Activated CD4-positive, alpha-beta memory T cell treated with anti-CD3 and anti-CD28 coated beads for 36 hours (primary cell): ENCODE measurements around the gene CDKN2B-AS1. TPM values are rescaled to one million over a fixed set of nuclear protein-coding genes. Genes with fewer than 3 reads are reported as not detected.

Experiments
- CTCF ChIA-PET: fragments of 350-600 bp; sonication (Branson Sonifier 250); formaldehyde crosslinking; loops from one replicate; lab custom pipeline; 2021; ENCODE audit warnings: antibody characterized with exemption, inconsistent platforms; lab: Charles Lee
- POLR2A ChIA-PET: fragments of 350-600 bp; sonication (Branson Sonifier 250); formaldehyde crosslinking; loops from one replicate; lab custom pipeline; 2021; ENCODE audit warnings: antibody characterized with exemption; lab: Charles Lee
- DNase-seq: peaks from one replicate; pipeline ENCODE4 v3.0.0-alpha.2; 2020
- H3K27ac Mint-ChIP-seq: one replicate; pipeline ENCODE4 v1.8.0; 2021; ENCODE audit warnings: mixed read lengths
- H3K27me3 Mint-ChIP-seq: one replicate; pipeline ENCODE4 v1.8.0; 2021; ENCODE audit warnings: mixed read lengths
- H3K36me3 Mint-ChIP-seq: one replicate; pipeline ENCODE4 v1.8.0; 2021; ENCODE audit warnings: mixed read lengths
- H3K4me1 Mint-ChIP-seq: one replicate; pipeline ENCODE4 v1.8.0; 2021; ENCODE audit warnings: low read depth, mixed read lengths
- H3K4me3 Mint-ChIP-seq: one replicate; pipeline ENCODE4 v1.8.0; 2021; ENCODE audit warnings: mild to moderate bottlenecking, mixed read lengths
- H3K9me3 Mint-ChIP-seq: one replicate; pipeline ENCODE4 v1.8.0; 2021; ENCODE audit warnings: mixed read lengths
- intact Hi-C: fragments of 100-400 bp; cut with micrococcal nuclease; formaldehyde crosslinking; loops from one replicate; pipeline ENCODE4 v1.15.1; 2023
- total RNA-seq, 2 experiments: library from RNA; stranded (reverse); gene quantifications; one replicate each; pipeline ENCODE4 v1.2.3, GENCODE V29; 2021

CDKN2B-AS1 gene
- total RNA-seq, 2 experiments from 2014 or later: 0.59 to 0.87 TPM

DNA sequence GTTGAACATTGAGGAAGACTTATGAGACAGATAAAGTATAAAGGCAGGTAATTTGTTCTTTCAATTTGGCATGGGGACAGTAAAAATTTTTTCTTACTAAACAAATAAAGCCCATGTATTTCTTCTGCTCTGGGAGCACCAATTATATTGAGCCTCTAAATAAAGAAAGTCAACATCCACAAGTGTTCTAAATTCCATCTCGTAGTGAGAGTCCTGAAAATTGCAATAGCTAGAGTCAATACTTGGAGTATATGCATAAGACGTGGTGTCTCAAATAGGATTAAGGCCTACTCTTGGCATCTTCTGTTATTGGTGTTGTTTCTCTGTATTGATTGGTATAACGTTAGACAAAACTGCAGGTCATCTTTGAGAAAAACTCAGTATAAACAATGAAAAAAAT lies 135.0 kb downstream of the CDKN2B-AS1 start:
- ChIA-PET CTCF (interaction anchor here (2.9 kb wide), 1 partner anchor 10 kb away, joined by 12 read pairs; no protein-coding TSS in a partner anchor), POLR2A (no interaction called here)
- DNase-seq: no peak
- no peaks in the 10 kb centered on the region for H3K36me3 Mint-ChIP-seq
- peaks cover 13% of the 10 kb centered on the region for H3K27me3 Mint-ChIP-seq
- no peak overlapping the region for H3K4me3 Mint-ChIP-seq
- intact Hi-C loops: no loop called here
- H3K4me1 Mint-ChIP-seq: no peaks in the 10 kb centered on the region
- no peak overlapping the region for H3K27ac Mint-ChIP-seq
- no peaks in the 10 kb centered on the region for H3K9me3 Mint-ChIP-seq

DNA sequence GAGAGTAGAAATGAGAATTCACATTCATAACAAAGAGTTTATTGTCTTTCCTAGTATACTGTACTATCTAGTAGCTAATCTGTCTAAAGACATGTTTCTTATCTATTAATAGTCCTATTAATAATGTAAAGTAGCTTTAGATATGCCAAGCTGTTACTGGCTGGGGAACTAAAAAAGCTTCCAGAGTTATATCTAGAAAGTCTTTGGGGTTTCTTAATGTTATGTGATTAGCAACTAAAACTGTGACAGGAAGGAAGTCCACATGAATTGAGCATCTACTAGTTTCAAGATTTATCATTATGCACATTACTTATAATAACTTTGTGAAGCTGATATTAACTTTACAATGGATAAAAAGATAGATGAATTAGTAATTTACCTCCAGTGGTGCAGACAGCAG lies 137.2 kb downstream of the CDKN2B-AS1 start:
- CTCF ChIA-PET: interaction anchor here (0.9 to 1.3 kb wide), 4 partner anchors 12 to 318 kb away, joined by 3 to 6 read pairs (median 3); no protein-coding TSS in a partner anchor
- H3K4me1 Mint-ChIP-seq: no peaks in the 10 kb centered on the region
- no peak for DNase-seq
- POLR2A ChIA-PET: no interaction called here
- no peak overlapping the region for H3K27ac Mint-ChIP-seq
- intact Hi-C loops: no loop called here
- H3K27me3 Mint-ChIP-seq: peaks cover 14% of the 10 kb centered on the region
- H3K36me3 Mint-ChIP-seq: no peaks in the 10 kb centered on the region
- H3K4me3 Mint-ChIP-seq: no peak overlapping the region
- no peaks in the 10 kb centered on the region for H3K9me3 Mint-ChIP-seq

DNA sequence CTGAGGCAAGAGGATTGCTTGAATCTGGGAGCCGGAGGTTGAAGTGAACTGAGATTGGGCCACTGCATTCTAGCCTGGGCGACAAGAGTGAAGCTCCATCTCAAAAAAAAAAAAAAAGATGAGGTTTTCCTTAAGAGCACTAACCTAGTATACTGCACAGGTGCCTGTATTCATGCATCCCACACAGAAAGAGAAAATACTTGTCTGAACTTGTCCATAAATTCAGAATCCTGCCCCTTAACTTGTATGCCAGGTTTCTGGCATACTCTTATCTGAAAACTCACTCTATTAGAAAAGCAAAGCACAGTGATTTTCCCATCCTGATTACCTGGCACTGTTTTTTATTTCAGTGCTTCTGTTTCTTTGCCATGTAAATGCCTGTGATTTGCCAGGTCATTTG lies 139.8 kb downstream of the CDKN2B-AS1 start:
- Mint-ChIP-seq H3K4me3 (no peak overlapping the region), H3K27ac (no peak overlapping the region), H3K27me3 (peaks cover 17% of the 10 kb centered on the region), H3K4me1 (no peaks in the 10 kb centered on the region), H3K9me3 (no peaks in the 10 kb centered on the region), H3K36me3 (no peaks in the 10 kb centered on the region)
- intact Hi-C loops: no loop called here
- no peak for DNase-seq
- ChIA-PET CTCF (no interaction called here), POLR2A (no interaction called here)

DNA sequence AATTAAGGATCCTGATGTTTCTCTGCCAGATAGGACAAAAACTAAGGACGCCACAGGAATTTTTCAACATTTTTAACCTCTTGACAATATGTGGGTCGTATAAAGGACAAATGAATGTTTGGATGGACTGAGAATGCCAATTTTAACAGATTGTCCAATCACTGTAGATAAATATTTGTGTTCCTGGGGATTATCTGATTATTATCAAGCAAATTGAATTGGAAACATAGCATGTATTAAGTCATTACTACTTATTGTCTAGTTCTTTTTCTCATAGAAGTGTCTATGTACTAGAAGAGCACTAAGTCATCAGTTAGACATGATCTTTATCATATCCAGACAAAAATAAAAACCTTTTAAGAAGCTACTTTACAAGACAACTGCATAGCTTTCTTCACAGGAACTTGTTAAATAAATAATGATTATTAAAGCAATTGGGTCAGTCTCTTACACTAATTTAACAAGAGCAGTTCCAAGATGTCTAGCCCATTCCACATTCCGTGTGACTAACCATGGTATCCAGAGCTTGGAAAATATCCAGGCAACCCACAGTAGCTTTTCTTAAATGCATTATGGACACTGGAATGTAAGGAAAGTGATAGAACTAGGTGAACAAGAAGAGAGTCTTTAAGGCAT lies 142.0 kb downstream of the CDKN2B-AS1 start:
- intact Hi-C loops: no loop called here
- POLR2A ChIA-PET: no interaction called here
- Mint-ChIP-seq H3K4me3 (no peak overlapping the region), H3K27me3 (peaks cover 21% of the 10 kb centered on the region), H3K9me3 (no peaks in the 10 kb centered on the region), H3K4me1 (no peaks in the 10 kb centered on the region), H3K27ac (no peak overlapping the region), H3K36me3 (no peaks in the 10 kb centered on the region)
- CTCF ChIA-PET: no interaction called here
- DNase-seq: no peak

DNA sequence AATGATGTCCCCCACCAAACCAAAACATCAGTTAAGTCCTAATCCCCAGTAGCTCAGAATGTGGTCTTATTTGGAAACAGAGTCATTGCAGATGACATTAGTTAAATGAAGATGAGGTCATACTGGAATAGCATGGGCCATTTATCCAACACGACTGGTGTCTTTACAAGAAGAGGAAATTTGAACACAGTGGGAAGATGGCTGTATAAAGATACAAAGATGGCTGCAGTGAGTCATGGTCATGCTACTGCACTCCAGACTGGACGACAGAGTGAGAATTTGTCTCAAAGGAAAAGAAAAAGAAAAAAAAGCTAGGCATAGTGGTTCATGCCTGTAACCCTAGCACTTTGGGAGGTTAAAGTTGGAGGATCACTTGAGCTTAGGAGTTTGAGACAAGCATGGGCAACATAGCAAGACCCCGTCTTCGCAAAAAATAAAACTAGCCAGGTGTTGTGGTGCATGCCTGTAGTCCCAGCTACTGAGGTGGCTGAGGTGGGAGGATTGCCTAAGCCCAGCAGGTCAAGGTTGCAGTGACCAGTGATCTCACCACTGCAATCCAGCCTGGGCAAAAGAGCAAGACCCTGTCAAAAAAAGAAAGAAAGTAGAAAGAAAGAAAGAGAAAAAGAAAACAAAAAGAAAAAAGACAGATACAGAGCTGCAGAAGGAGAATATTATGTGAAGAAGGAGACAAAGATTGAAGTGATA lies 144.5 kb downstream of the CDKN2B-AS1 start:
- intact Hi-C loops: no loop called here
- DNase-seq: no peak
- H3K4me1 Mint-ChIP-seq: no peaks in the 10 kb centered on the region
- no peak overlapping the region for H3K4me3 Mint-ChIP-seq
- no peak overlapping the region for H3K27ac Mint-ChIP-seq
- no peaks in the 10 kb centered on the region for H3K36me3 Mint-ChIP-seq
- CTCF ChIA-PET: interaction anchor here (1.5 kb wide), 1 partner anchor 105 kb away, joined by 5 read pairs; no protein-coding TSS in a partner anchor
- POLR2A ChIA-PET: interaction anchor here (0.6 kb wide), 1 partner anchor 345 kb away, joined by 3 read pairs; no protein-coding TSS in a partner anchor
- H3K27me3 Mint-ChIP-seq: peaks cover 28% of the 10 kb centered on the region
- no peaks in the 10 kb centered on the region for H3K9me3 Mint-ChIP-seq

DNA sequence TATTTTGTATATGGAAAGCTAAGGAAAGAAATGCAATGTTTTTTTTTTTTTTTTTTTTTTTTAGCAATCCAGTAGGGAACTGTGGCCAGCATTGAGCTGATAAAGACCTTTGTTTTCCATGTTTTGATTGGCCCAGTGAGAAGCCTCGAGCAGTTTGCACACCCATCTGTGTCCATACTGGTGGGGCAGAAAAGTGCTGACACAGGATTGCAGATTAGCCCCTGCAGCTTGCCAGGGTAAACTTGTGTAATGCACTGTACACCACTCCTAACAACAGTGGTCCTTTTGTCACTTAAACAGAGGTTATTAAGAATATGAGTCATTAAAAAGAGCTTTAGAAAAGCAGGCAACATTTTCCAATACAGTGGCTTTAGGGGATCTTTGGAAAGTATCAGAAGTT lies 147.3 kb downstream of the CDKN2B-AS1 start:
- ChIA-PET CTCF (interaction anchor here (0.7 to 1.6 kb wide), 3 partner anchors 37 to 676 kb away, joined by 3 to 5 read pairs (median 5); no protein-coding TSS in a partner anchor), POLR2A (no interaction called here)
- DNase-seq: no peak
- H3K4me1 Mint-ChIP-seq: peaks cover 4% of the 10 kb centered on the region
- H3K4me3 Mint-ChIP-seq: no peak overlapping the region
- peaks cover 28% of the 10 kb centered on the region for H3K27me3 Mint-ChIP-seq
- no peak overlapping the region for H3K27ac Mint-ChIP-seq
- no peaks in the 10 kb centered on the region for H3K9me3 Mint-ChIP-seq
- intact Hi-C loops: no loop called here
- H3K36me3 Mint-ChIP-seq: no peaks in the 10 kb centered on the region

DNA sequence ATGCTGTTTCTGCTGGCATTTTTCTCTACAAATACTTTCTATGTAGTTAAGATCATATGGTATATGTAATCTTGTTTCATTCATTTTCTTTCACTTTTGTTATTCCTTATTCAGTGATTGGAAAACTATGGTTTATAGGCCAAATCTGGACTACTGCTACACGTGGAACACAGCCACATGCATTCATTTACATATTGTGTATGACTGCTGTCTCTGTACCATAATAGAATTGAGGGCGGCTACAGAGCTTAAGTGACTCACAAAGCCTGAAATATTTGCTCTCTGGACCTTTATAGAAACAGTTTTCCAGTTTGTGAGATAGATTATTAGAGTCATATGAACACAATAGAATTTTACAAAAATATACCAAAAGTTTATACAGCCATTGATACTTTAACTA lies 148.1 kb downstream of the CDKN2B-AS1 start:
- intact Hi-C loops: no loop called here
- Mint-ChIP-seq H3K9me3 (no peaks in the 10 kb centered on the region), H3K4me1 (peaks cover 11% of the 10 kb centered on the region), H3K36me3 (no peaks in the 10 kb centered on the region), H3K4me3 (no peak overlapping the region), H3K27me3 (peaks cover 31% of the 10 kb centered on the region), H3K27ac (no peak overlapping the region)
- ChIA-PET POLR2A (no interaction called here), CTCF (interaction anchor here (1.5 to 1.6 kb wide), 2 partner anchors 133 to 677 kb away, joined by 3 to 5 read pairs; no protein-coding TSS in a partner anchor)
- DNase-seq: no peak

DNA sequence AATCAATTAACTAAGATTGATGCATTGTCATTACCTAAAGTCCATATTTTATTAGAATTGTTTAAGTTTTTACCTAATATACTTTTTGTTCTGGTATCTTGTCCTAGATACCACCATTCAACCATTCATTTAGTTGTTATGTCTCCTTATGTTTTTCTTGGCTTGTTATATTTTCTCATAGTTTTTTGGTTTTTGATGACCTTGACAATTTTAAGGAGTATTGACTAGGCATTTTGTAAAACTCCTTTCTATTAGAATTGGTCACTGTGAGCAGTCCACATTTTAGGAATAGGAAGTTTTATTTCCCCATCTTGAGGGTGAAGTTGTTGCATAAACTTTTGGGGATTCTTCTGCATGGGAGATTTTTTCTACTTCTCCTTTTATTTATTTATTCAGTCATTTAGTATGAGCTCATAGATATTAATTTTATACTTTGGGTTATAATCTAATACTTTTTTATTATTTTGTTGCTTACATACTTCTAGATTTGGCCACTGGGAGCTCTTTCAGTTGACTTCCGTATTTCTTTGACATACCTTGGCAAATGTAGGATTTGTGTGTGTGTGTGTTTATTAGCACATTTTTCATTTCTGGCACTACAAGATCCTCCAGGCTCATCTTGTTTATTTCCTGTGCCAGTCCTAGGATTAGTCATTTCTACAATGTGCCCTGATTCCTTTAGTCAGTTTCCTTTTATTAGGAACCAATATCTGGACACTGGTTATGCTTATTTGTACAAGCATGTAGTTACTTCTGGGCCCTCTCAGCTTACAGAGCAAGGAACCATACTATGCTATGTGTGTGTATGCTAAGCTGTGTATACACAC lies 149.4 kb downstream of the CDKN2B-AS1 start:
- H3K36me3 Mint-ChIP-seq: no peaks in the 10 kb centered on the region
- no peak overlapping the region for H3K27ac Mint-ChIP-seq
- CTCF ChIA-PET: interaction anchor here (0.9 to 1.4 kb wide), 3 partner anchors 24 to 330 kb away, joined by 4 to 6 read pairs (median 4); no protein-coding TSS in a partner anchor
- peaks cover 24% of the 10 kb centered on the region for H3K27me3 Mint-ChIP-seq
- H3K4me1 Mint-ChIP-seq: peaks cover 23% of the 10 kb centered on the region
- POLR2A ChIA-PET: no interaction called here
- no peak overlapping the region for H3K4me3 Mint-ChIP-seq
- H3K9me3 Mint-ChIP-seq: no peaks in the 10 kb centered on the region
- no peak for DNase-seq
- intact Hi-C loops: no loop called here

DNA sequence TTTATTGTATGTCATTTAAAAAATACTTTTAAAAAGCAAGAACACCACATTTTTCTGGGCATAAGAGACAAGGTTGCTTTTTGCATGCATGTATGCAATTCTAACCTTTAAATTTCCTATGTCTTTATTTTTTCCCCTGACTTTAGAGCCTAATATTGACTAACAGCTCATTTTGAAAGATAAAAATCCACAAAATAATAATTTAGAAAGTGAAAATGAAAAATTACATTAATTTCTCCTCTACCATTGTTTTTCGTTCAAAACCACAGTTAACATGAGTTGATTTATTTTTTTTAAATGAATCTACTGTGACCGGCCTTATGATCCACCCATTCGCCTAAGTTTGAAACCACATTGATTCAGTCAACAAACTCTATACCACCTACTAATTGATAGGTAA lies 152.0 kb downstream of the CDKN2B-AS1 start:
- Mint-ChIP-seq H3K9me3 (no peaks in the 10 kb centered on the region), H3K36me3 (no peaks in the 10 kb centered on the region), H3K4me1 (peaks cover 24% of the 10 kb centered on the region), H3K4me3 (no peak overlapping the region), H3K27me3 (peaks cover 26% of the 10 kb centered on the region), H3K27ac (no peak overlapping the region)
- DNase-seq: no peak
- intact Hi-C loops: no loop called here
- POLR2A ChIA-PET: interaction anchor here (0.8 to 1.0 kb wide), 2 partner anchors 42 to 67 kb away, joined by 3 read pairs; no protein-coding TSS in a partner anchor
- CTCF ChIA-PET: interaction anchor here (1.3 to 2.6 kb wide), 7 partner anchors 30 to 334 kb away, joined by 3 to 8 read pairs (median 4); partner anchors contain the start of gene CDKN2B

DNA sequence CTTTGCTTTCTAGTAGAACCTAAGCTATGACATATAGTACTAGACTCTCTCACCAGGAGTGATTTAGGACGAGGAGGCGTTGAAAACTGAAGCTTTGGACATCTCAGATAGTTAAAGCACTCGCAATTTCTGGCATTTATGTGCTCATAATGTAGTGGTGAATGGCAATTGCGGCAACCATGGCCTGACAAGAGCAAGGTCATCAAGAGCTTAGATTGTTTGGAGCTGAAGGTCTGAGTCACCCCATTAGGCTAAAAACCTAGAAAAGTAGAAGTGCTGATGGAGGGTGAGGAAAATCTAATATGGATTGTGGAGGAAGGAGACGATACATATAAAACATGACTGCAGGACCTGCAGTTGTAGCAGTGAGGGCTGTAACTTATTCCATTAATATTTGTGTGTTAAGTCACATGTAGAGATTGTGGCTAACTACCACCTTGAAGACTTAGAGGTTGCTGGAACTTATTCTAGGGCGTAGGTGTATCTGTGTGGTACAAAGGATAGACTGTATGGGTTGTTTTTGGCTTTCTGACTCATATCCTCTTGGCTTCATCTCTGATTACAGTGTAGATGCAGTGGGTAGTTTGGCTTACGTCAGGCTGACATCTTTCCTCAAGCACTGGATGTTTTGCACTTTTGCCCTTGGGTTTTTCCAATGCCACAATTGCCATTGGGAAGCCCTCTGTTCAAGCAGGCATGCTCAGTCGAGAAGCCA lies 153.4 kb downstream of the CDKN2B-AS1 start:
- intact Hi-C loops: loop anchor here (1.0 kb wide), 6 partner anchors 28 to 96 kb away; no protein-coding TSS in a partner anchor
- POLR2A ChIA-PET: interaction anchor here (1.3 kb wide), 1 partner anchor 43 kb away, joined by 5 read pairs; no protein-coding TSS in a partner anchor
- H3K27me3 Mint-ChIP-seq: peaks cover 23% of the 10 kb centered on the region

DNA sequence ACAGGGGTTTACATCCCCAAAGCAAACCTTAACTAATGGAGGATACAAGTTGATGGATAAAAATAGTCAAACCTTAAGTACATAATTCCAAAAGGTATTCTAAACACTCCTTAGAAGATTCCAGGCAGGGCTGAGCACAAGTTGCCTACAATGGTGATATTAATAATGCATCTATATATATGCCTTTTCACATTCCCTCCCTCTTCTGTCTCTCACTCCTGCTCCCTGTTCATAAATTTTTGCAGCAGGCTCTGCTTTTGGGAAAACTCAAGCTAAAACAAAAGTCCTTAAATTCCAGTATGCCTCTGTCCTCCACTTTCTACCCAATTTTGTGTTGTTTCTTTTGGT lies 153.9 kb downstream of the CDKN2B-AS1 start:
- Mint-ChIP-seq H3K9me3 (no peaks in the 10 kb centered on the region), H3K27ac (no peak overlapping the region), H3K36me3 (no peaks in the 10 kb centered on the region), H3K4me1 (peaks cover 24% of the 10 kb centered on the region), H3K4me3 (no peak overlapping the region), H3K27me3 (peaks cover 23% of the 10 kb centered on the region)
- CTCF ChIA-PET: interaction anchor here (0.6 to 2.6 kb wide), 2 partner anchors 29 to 304 kb away, joined by 3 to 7 read pairs; no protein-coding TSS in a partner anchor
- POLR2A ChIA-PET: no interaction called here
- DNase-seq: no peak
- intact Hi-C loops: loop anchor here (1.0 kb wide), 6 partner anchors 28 to 96 kb away; no protein-coding TSS in a partner anchor

More for the DNA sequence above, 153.4 kb downstream of the CDKN2B-AS1 start:
- no peaks in the 10 kb centered on the region for H3K9me3 Mint-ChIP-seq
- DNase-seq: peak; percentile 24
- peaks cover 24% of the 10 kb centered on the region for H3K4me1 Mint-ChIP-seq
- CTCF ChIA-PET: interaction anchor here (1.3 to 2.6 kb wide), 4 partner anchors 68 to 304 kb away, joined by 3 to 8 read pairs (median 6); no protein-coding TSS in a partner anchor
- H3K27ac Mint-ChIP-seq: no peak overlapping the region
- no peak overlapping the region for H3K4me3 Mint-ChIP-seq
- no peaks in the 10 kb centered on the region for H3K36me3 Mint-ChIP-seq
